Progenitor cell of endocrine pancreas (in vitro differentiated cells): ENCODE results near the gene GMIP. TPM values are rescaled to one million over a fixed set of nuclear protein-coding genes. Genes with fewer than 3 reads are reported as not detected.
"Not testable (repeated sequence)": the region's sequence is repeated elsewhere in the genome, so short reads cannot be mapped to it uniquely, and the experiment has no call there.

Experiments used
- DNase-seq: peaks from one replicate; pipeline ENCODE4 v3.0.0; 2021; ENCODE audit warnings: low spot score; ENCODE audit not compliant: unreplicated experiment
- H3K27ac Mint-ChIP-seq: 2 replicates; pipeline ENCODE4 v1.8.0; 2021; ENCODE audit warnings: mild to moderate bottlenecking, moderate library complexity, mixed read lengths
- H3K27me3 Mint-ChIP-seq: 2 replicates; pipeline ENCODE4 v1.8.0; 2021; ENCODE audit warnings: mixed read lengths
- H3K36me3 Mint-ChIP-seq: 2 replicates; pipeline ENCODE4 v1.8.0; 2022; ENCODE audit warnings: mixed read lengths; ENCODE audit not compliant: insufficient read depth
- H3K4me1 Mint-ChIP-seq: 2 replicates; pipeline ENCODE4 v1.8.0; 2021; ENCODE audit warnings: low read depth, mixed read lengths
- H3K4me3 Mint-ChIP-seq: 2 replicates; pipeline ENCODE4 v1.8.0; 2021; ENCODE audit warnings: low read depth, mild to moderate bottlenecking, moderate library complexity, mixed read lengths
- H3K9me3 Mint-ChIP-seq: 2 replicates; pipeline ENCODE4 v1.8.0; 2021; ENCODE audit warnings: low read depth, mixed read lengths
- total RNA-seq: library from RNA; stranded (reverse); gene quantifications from 2 replicates; pipeline ENCODE4 v1.2.1, GENCODE V29; 2021
- TF ChIP-seq, protein P1 (sequence below): fragments of 200-600 bp; sonication (generic); IDR thresholded peaks from one replicate; pipeline ENCODE4 v1.5.0; 2021; ENCODE audit warnings: antibody characterized with exemption, mild to moderate bottlenecking; ENCODE audit not compliant: unreplicated experiment

Gene GMIP
- total RNA-seq, 1 donor from 2014 or later: 30.5 TPM

DNA sequence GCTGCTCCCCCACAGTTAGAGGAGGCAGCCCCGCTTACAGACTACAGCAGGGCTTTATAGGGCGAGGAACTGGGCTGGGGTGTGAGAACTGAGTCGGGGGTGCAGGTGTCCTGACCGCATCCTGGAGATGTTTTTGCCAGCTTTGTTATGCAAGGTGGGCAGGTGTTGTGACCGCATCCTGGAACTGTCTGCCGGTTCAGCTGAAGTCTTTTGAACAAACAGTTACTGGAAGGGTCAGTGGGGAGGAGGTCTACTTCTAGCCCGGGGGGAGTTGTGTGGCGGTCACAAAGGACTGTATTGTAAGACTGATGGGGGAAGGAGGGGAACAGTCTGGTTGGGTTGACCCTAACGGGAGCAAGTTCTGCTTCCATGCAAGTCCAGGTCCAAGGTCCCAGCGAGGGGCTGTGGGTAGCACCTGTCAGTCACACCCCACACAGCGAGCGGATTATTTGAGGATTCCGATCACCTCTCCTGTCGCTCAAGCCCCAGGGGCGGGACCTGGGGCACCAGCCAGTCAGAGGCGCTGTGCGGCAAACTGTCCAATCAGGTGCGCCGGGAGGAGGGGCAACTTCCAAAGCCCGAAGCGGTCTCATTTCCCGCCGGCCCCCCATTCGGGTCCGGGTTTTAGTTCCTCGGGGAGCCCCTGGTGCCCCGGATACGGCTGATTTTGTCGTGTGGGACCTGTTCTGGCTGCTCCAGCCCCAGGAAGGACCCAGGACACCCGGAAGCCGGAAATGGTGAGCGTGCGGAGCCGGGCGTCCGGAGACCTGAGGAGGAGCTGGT, 25.0 kb upstream of the GMIP start, which contains the start of gene ZNF101:
Gene ZNF101 (plus strand): TSS at position 610 of the 783 bp plus-strand sequence. CDS start 125 bp downstream, at position 735.
- no peaks in the 10 kb centered on the region for H3K27me3 Mint-ChIP-seq
- peak within 1 kb of the TSS; percentile 94 for H3K27ac Mint-ChIP-seq
- TF ChIP-seq, protein P1, sequence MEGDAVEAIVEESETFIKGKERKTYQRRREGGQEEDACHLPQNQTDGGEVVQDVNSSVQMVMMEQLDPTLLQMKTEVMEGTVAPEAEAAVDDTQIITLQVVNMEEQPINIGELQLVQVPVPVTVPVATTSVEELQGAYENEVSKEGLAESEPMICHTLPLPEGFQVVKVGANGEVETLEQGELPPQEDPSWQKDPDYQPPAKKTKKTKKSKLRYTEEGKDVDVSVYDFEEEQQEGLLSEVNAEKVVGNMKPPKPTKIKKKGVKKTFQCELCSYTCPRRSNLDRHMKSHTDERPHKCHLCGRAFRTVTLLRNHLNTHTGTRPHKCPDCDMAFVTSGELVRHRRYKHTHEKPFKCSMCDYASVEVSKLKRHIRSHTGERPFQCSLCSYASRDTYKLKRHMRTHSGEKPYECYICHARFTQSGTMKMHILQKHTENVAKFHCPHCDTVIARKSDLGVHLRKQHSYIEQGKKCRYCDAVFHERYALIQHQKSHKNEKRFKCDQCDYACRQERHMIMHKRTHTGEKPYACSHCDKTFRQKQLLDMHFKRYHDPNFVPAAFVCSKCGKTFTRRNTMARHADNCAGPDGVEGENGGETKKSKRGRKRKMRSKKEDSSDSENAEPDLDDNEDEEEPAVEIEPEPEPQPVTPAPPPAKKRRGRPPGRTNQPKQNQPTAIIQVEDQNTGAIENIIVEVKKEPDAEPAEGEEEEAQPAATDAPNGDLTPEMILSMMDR: no peak
- peak; percentile 87 for DNase-seq
- H3K9me3 Mint-ChIP-seq: no peaks in the 10 kb centered on the region
- peaks cover 9% of the 10 kb centered on the region for H3K36me3 Mint-ChIP-seq
- H3K4me1 Mint-ChIP-seq: peaks cover 8% of the 10 kb centered on the region
- peak within 1 kb of the TSS; percentile 88 for H3K4me3 Mint-ChIP-seq

DNA sequence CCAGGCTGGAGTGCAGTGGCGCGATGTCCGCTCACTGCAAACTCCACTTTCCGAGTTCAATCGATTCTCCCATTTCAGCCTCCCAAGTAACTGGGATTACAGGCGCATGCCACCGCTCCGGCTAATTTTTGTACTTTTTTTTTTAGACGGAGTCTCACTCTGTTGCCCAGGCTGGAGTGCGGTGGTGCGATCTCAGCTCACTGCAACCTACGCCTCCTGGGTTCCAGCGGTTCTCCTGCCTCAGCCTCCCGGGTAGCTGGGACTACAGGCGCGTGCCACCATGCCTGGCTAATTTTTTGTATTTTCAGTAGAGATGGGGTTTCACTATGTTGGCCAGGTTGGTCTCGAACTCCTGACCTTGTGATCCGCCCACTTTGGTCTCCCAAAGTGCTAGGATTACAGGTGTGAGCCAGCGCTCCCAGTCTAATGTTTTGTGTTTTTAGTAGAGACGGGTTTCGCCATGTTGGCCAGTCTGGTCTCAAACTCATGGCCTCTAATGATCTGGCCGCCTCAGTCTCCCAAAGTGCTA, 22.0 kb upstream of the GMIP start:
- H3K27me3 Mint-ChIP-seq, DNase-seq, H3K27ac Mint-ChIP-seq, H3K4me3 Mint-ChIP-seq, H3K9me3 Mint-ChIP-seq, H3K36me3 Mint-ChIP-seq: not testable (repeated sequence)
- peaks cover 25% of the 10 kb centered on the region for H3K4me1 Mint-ChIP-seq

DNA sequence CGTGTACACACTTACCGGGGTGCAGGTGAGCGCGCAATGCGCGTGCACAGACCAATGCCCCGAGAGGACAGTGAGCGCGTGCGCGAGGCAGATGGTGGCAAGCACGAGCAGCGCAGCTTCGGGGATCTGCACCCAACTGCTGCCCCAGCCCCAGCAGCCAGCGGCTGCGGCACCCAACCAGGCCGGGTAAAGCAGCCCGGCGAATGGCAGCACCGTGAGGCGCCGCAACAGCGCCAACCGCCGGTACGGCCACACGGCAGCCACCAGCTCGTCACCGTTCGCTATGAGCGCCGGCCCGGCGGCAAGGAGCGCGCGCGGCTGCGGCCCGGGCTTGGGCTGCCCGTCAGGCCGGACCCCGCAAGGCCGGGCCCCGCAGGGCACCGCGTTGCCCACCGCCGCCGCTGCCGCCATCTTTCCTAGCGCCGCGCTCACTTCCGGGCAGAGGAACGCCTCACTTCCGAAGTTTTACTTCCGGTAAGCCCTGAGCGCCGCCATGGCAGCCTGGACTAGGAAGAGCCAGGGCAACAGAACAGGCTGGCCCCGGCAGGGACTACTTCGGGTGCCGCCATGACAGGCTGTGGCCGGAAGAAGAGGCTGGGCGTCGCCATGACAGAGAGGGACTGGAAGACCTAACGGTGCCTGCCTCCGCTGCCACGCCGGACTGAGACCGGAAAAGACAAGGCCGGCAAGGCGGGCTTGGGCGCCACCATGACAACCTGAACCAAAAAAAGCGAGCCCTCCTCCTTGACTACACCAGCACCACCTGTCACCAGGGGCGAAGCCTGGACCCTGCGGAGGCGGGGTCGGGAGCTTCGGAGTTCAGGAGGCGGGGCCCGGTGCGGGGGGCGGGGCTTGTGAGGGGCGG, 20.0 kb upstream of the GMIP start, which contains the start of gene ATP13A1:
Gene ATP13A1 (minus strand): TSS at position 421 of the 865 bp plus-strand sequence. CDS start 10 bp downstream, at position 411.
- Mint-ChIP-seq H3K36me3 (peaks cover under 1% of the 10 kb centered on the region), H3K27ac (peak within 1 kb of the TSS; percentile 96), H3K4me3 (peak within 1 kb of the TSS; percentile 90), H3K9me3 (no peaks in the 10 kb centered on the region), H3K4me1 (peaks cover 23% of the 10 kb centered on the region), H3K27me3 (no peaks in the 10 kb centered on the region)
- DNase-seq: peak; percentile 90
- TF ChIP-seq, protein P1: peak; percentile 34

DNA sequence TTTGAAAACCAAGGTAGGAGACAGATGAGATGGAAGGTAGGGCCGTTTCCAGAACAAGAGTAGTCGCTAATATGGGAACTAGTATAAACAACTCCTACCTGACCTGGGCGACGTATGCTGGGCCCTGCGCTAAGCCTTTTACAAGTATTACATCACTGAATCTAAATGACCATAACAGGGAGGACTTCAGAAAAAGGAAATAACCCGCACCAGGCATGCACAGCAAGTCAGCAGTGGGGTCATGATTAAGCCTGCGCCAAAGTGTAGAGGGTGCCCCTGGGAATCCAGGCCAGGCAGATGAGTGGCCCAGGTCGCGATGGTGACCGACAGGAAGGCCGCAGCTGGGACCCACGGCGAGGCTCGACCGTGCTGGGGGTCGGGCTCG, 19.4 kb upstream of the GMIP start:
- Mint-ChIP-seq H3K36me3 (peaks cover 5% of the 10 kb centered on the region), H3K27me3 (no peaks in the 10 kb centered on the region), H3K4me3 (peak overlapping the region; percentile 90), H3K9me3 (no peaks in the 10 kb centered on the region), H3K27ac (peak overlapping the region; percentile 93), H3K4me1 (peaks cover 18% of the 10 kb centered on the region)
- TF ChIP-seq, protein P1: no peak
- DNase-seq: no peak

DNA sequence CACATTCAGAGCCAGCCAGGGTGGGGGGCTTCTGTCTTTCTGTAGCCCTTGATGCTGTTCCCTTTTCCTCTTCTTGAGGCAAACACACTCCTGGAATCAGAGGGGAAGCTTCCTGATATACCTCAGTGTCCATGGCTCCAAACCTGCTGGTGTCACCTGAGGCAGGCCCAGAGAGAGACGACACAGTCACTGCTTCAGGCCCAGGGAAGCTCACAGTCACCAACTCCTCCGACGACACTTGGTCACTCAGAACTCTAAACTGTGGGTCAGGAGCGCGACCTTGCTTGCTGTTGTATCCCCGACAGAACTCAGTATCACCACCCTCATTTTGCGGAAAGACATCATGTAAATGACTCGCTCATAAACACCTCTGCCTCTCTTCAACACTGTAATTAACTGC, 18.9 kb upstream of the GMIP start:
- peaks cover 5% of the 10 kb centered on the region for H3K36me3 Mint-ChIP-seq
- no peaks in the 10 kb centered on the region for H3K27me3 Mint-ChIP-seq
- H3K27ac Mint-ChIP-seq: peak overlapping the region; percentile 93
- no peaks in the 10 kb centered on the region for H3K9me3 Mint-ChIP-seq
- TF ChIP-seq, protein P1: no peak
- peak overlapping the region; percentile 90 for H3K4me3 Mint-ChIP-seq
- DNase-seq: no peak
- H3K4me1 Mint-ChIP-seq: peaks cover 18% of the 10 kb centered on the region
